Mesothelial cell of epicardium (in vitro differentiated cells): ENCODE measurements around the gene LMTK2. TPM values are rescaled to one million over a fixed set of nuclear protein-coding genes. Genes with fewer than 3 reads are reported as not detected.

Experiments used
- DNase-seq, 2 experiments: peaks; one replicate each; pipeline ENCODE4 v3.0.0; 2021; ENCODE audit warnings: low spot score in 2 of 2; ENCODE audit not compliant: unreplicated experiment in 2 of 2
- H3K27ac Mint-ChIP-seq: 2 replicates; pipeline ENCODE4 v1.8.0; 2021; ENCODE audit warnings: mixed read lengths
- H3K27me3 Mint-ChIP-seq: 2 replicates; pipeline ENCODE4 v1.8.0; 2021; ENCODE audit warnings: low read depth, mixed read lengths
- H3K36me3 Mint-ChIP-seq: 2 replicates; pipeline ENCODE4 v1.8.0; 2021; ENCODE audit warnings: mixed read lengths
- H3K4me1 Mint-ChIP-seq: 2 replicates; pipeline ENCODE4 v1.8.0; 2021; ENCODE audit warnings: mixed read lengths
- H3K4me3 Mint-ChIP-seq: 2 replicates; pipeline ENCODE4 v1.8.0; 2021; ENCODE audit warnings: mild to moderate bottlenecking, moderate library complexity, mixed read lengths
- H3K9me3 Mint-ChIP-seq: 2 replicates; pipeline ENCODE4 v1.8.0; 2021; ENCODE audit warnings: mixed read lengths
- CTCF ChIP-seq: fragments of 200-600 bp; sonication (generic); IDR thresholded peaks from one replicate; pipeline ENCODE4 v1.5.0; 2021; ENCODE audit warnings: antibody characterized with exemption; ENCODE audit not compliant: unreplicated experiment
- total RNA-seq: library from RNA; stranded (reverse); gene quantifications from 3 replicates; pipeline ENCODE4 v1.2.1, GENCODE V29; 2021

LMTK2 gene
- total RNA-seq, 1 donor from 2014 or later: 23.1 TPM

- Mint-ChIP-seq H3K36me3 (no peaks in the 10 kb centered on the region), H3K27ac (no peak overlapping the region), H3K9me3 (no peaks in the 10 kb centered on the region), H3K27me3 (no peaks in the 10 kb centered on the region), H3K4me1 (peaks cover 21% of the 10 kb centered on the region), H3K4me3 (no peak overlapping the region)
- peak; percentile 51 for TF ChIP-seq CTCF
- peak in 1 of 2 experiments; percentile 47 for DNase-seq
Observed at GRCh38 chr7:98165827-98166667, 59.4 kb downstream of the LMTK2 start.

GRCh38 chr7:98166668-98166970, 60.0 kb downstream of the LMTK2 start:
- no peak for DNase-seq
- Mint-ChIP-seq H3K36me3 (no peaks in the 10 kb centered on the region), H3K27me3 (no peaks in the 10 kb centered on the region), H3K9me3 (no peaks in the 10 kb centered on the region), H3K27ac (no peak overlapping the region), H3K4me1 (peaks cover 21% of the 10 kb centered on the region), H3K4me3 (no peak overlapping the region)
- TF ChIP-seq CTCF: no peak

- Mint-ChIP-seq H3K36me3 (peaks cover 1% of the 10 kb centered on the region), H3K27ac (no peak overlapping the region), H3K4me1 (peaks cover 20% of the 10 kb centered on the region), H3K4me3 (no peak overlapping the region), H3K9me3 (no peaks in the 10 kb centered on the region), H3K27me3 (no peaks in the 10 kb centered on the region)
- no peak for TF ChIP-seq CTCF
- no peak for DNase-seq
Observed at GRCh38 chr7:98167653-98168052, 61.0 kb downstream of the LMTK2 start.

GRCh38 chr7:98168181-98168903, 61.7 kb downstream of the LMTK2 start:
- peak in 1 of 2 experiments; percentile 70 for DNase-seq
- Mint-ChIP-seq H3K9me3 (no peaks in the 10 kb centered on the region), H3K27ac (no peak overlapping the region), H3K4me3 (no peak overlapping the region), H3K4me1 (peaks cover 16% of the 10 kb centered on the region), H3K27me3 (no peaks in the 10 kb centered on the region), H3K36me3 (peaks cover 1% of the 10 kb centered on the region)
- peak; percentile 71 for TF ChIP-seq CTCF

GRCh38 chr7:98168904-98169621, 62.4 kb downstream of the LMTK2 start:
- TF ChIP-seq CTCF: no peak
- H3K27ac Mint-ChIP-seq: no peak overlapping the region
- H3K9me3 Mint-ChIP-seq: no peaks in the 10 kb centered on the region
- peaks cover 8% of the 10 kb centered on the region for H3K4me1 Mint-ChIP-seq
- H3K27me3 Mint-ChIP-seq: no peaks in the 10 kb centered on the region
- no peak overlapping the region for H3K4me3 Mint-ChIP-seq
- H3K36me3 Mint-ChIP-seq: peaks cover 1% of the 10 kb centered on the region
- DNase-seq: no peak
